Middle frontal gyrus (tissue), 1 donor: Measurements from ENCODE around the gene AFDN.

Experiments used
- DNase-seq: peaks from one replicate; pipeline ENCODE4 v3.0.0-alpha.2; 2015; ENCODE audit warnings: low spot score; ENCODE audit errors: extremely low spot score

Gene AFDN

GRCh38 chr6:167811442-167812087 lies 15.1 kb upstream of the AFDN start:
- DNase-seq: no peak

- no peak for DNase-seq
Measured at GRCh38 chr6:167812088-167812487, 14.6 kb upstream of the AFDN start.

GRCh38 chr6:167815296-167815980 lies 11.3 kb upstream of the AFDN start:
- no peak for DNase-seq

- no peak for DNase-seq
Measured at GRCh38 chr6:167817016-167817415, 9.7 kb upstream of the AFDN start.

- DNase-seq: no peak
Measured at GRCh38 chr6:167817729-167818128, 9.0 kb upstream of the AFDN start.

- no peak for DNase-seq
Measured at GRCh38 chr6:167819576-167819975, 7.1 kb upstream of the AFDN start.

GRCh38 chr6:167820681-167821080 lies 6.0 kb upstream of the AFDN start:
- no peak for DNase-seq

GRCh38 chr6:167824591-167825331 lies 1.9 kb upstream of the AFDN start:
- DNase-seq: peak; percentile 36

- no peak for DNase-seq
Measured at GRCh38 chr6:167825332-167826229, 1.1 kb upstream of the AFDN start.

GRCh38 chr6:167826230-167826895 lies 348 bp upstream of the AFDN start:
- no peak for DNase-seq

GRCh38 chr6:167827583-167828324 lies 1.0 kb downstream of the AFDN start:
- DNase-seq: no peak

- no peak for DNase-seq
Measured at GRCh38 chr6:167828325-167828956, 1.7 kb downstream of the AFDN start.

GRCh38 chr6:167829513-167829912 lies 2.8 kb downstream of the AFDN start:
- DNase-seq: no peak

- no peak for DNase-seq
Measured at GRCh38 chr6:167831281-167831828, 4.6 kb downstream of the AFDN start.

- no peak for DNase-seq
Measured at GRCh38 chr6:167832497-167833395, 6.0 kb downstream of the AFDN start.

- no peak for DNase-seq
Measured at GRCh38 chr6:167833396-167833763, 6.7 kb downstream of the AFDN start.

- DNase-seq: no peak
Measured at GRCh38 chr6:167835260-167835659, 8.5 kb downstream of the AFDN start.

GRCh38 chr6:167836721-167837120 lies 10.0 kb downstream of the AFDN start:
- DNase-seq: no peak
